NK-92 treated with Interleukin-12 subunit alpha and Interleukin-12 subunit beta, amount 100 ng/mL, for 24 hours (cell line): Measurements from ENCODE around the gene PWP2.
"Not testable (repeated sequence)": the region's sequence is repeated elsewhere in the genome, so short reads cannot be mapped to it uniquely, and the experiment has no call there.

ENCODE experiments used
- DNase-seq: peaks from one replicate; lab custom pipeline; 2025; lab: John Stamatoyannopoulos, UW

Gene PWP2

DNA sequence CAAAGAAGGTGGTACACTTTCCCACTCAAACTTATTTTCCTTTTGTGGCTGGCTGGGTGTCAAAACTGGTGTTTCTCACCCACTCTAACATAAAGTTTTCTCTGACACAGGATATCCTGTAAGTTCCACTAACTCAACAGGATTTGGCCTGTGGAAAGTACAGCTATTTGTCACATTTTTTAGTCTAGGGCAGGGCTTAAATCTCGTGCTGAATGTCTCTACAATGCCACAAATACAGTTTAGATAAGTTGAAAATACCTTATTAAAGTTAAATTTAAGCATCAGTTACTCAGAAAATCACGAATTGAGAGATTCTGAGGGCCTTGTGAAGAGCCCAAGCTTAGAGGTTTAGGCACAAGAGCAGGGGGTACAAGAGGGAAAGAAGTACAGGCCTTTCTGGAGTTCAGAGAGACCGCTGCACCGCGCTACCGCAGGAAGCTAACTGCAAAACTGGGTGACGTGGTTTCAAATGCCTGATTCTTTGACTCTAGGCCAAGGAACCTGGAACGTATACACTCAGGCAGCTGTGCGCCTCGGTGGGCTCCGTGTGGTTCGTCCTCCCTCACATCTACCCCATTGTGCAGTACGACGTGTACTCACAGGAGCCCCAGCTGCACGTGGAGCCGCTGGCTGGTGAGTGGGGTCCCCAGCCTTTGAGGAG is 23.4 kb upstream of the PWP2 start:
- DNase-seq, result no peak

GRCh38 chr21:44084496-44085241 is 22.5 kb upstream of the PWP2 start:
- no peak for DNase-seq

DNA sequence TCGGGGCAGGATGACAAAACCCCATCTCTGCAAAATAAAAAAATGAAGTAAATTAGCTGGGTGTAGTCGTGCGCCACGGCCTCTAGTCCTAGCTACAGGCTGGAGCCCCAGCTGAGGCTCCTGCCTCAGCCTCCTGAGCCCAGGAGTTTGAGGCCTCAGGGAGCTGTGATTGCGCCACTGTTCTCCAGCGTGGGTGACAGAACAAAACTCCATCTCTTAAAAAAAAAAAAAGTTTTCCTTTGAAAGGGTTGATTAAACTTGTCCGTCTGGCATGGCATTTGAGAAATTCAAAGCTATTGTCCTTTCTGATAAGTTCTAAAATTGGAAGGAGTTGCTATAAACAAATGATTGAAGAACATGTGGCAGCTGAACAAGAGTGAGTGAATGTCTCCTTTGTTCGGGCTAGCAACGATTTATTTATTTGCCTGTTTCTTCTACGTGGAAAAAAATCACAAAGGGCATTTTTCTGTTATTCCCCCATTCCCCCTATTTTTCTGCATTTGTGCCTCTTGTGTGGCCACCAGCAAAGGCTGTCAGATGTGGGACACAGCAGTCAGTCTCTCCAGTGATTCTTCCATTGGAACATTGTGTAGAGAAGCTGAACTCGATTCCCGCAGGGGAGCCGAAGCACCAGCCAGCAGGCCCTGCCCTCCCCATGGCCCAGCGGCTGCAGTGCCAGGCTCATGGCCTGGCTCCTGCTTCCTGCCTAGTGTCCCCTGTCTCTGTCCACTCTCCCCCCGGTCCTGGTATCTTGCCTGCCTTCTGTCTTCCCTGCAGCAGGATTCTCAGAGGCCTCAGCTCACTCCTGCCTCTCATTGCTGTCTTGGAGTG is 21.5 kb upstream of the PWP2 start:
- no peak for DNase-seq

- DNase-seq, result no peak
Measured at GRCh38 chr21:44086636-44087425, 20.4 kb upstream of the PWP2 start.

DNA sequence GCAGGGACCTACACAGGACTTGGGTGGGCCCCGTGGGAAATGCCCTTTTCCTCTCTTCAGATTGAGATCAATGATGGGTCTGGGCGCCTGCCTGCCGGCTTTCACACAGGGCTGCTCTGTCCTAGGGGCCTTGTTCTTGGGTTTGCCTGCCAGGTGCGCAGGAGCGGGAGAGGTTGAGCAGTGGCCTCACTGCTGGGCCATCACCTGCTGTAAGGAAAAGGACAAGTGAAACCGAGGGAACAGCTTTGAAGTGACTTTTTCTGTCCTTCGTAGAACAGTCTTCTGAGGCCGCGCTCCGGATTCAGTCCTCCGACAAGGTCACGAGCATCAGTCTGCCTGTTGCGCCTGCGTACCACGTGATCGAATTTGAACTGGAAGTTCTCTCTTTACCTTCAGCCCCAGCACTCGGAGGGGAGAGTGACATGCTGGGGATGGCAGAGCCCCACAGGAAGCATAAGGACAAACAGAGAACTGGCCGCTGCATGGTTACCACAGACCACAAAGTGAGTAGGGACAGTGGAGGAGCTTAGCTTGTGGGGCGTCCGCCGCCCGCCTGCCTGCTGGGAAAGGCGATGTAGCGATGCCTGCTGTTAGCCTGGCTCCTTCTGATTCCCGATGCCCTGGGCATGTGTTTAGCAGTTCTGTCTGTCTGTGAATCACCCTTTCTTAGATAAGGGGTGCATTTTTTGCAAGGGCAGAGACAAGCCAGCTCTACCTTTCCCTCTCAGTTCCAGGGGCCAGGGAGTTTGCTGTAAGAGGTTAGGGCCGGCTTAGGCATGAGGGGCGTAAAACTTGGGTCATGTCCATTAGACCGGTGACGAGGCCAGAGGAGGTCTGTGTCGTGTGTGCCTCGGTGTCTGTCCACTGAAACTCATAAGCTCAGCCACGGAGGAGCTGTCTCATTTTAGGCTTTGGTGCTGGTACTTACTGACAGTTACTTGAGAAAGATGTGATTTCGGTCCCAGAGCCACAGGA is 19.5 kb upstream of the PWP2 start:
- no peak for DNase-seq

DNA sequence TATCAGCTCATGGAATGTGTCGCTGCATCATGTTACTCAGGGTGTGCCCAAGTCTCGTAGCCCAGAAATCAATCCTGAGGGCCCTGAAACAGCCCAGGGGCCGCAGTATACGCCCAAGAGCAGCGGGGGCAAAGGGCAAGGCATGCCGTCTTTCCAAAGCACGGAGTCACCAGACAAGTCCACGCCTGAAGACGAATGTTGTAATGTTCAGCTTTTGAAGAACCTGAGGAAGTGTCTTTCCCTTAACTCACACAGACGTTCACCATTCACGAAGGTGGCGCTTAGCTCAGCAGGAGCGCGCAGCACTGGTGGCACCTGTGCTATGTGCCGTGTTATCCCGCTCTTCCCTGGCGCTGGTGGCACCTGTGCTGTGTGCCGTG is 18.8 kb upstream of the PWP2 start:
- no peak for DNase-seq

DNA sequence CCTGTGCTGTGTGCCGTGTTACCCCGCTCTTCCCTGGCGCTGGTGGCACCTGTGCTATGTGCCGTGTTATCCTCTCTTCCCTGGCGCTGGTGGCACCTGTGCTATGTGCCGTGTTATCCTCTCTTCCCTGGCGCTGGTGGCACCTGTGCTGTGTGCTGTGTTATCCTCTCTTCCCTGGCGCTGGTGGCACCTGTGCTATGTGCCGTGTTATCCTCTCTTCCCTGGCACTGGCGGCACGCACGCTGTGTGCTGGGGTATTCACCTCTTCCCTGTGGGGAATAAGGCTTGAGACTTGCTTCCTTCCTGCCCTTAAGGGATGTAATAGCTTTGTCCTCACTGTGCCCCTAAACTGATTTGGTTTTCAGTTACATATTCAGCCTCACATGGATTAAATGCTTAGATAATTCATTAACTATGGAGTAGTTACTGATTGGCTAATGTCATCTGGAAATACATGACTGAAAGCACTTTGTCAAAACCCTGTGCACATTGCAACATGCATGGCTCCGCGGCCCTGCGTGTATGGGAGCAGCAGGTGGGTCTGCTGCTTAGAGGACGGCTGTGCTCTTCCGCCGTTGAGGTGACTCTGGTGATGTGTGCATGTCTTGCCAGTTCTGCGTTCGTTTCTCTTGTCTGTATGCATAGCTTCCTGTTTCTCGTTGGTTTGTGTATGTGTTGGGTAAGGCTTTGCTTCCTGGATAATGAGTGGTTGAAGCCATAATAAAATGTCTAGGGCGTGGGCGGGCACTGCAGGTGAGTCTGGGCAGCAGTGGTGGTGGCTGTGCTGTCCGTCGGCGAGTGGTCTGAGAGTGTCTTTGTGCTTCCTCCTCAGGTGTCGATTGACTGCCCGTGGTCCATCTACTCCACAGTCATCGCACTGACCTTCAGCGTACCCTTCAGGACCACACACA is 17.9 kb upstream of the PWP2 start:
- no peak for DNase-seq

DNA sequence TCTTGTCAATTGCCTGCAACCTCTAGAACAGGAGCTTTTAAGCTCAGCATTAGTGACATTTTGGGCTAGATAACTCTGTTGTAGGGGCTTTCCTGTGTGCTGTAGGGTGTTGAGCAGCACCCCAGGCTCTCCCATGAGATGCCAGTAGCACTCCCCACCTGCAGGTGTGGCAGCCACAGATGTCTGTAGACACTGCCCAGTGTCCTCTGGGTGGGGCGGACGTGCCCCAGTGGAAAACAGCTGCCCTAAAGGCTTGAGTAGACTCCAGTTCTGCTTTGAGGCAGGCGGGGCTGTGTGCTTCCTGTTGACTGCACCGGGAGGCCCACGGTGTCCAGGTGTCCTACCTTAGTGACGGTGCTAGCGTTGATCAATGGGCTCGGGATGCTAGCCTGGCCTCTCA is 16.9 kb upstream of the PWP2 start:
- DNase-seq, result no peak

DNA sequence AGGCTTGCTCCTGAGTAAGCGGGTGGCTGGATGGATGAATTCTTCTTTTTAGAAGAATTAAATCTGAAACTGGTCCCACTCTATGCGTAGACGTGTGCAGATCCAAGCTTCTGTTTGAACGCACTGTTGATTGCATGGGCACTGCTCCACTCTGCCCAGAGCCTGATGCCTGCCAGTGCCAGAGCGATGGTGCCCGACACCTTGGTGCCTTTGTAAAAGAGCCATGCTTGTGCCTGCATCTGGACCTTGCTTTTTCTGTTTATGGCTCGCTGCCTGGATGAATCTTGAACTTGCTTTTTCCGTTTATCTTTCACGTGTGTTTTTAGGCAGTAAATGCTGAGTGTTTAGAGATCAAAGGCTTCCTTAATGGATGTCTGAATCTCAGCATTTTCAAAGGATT is 15.0 kb upstream of the PWP2 start:
- DNase-seq, result no peak

- DNase-seq, result no peak
Measured at GRCh38 chr21:44093761-44094160, 13.4 kb upstream of the PWP2 start.

- no peak for DNase-seq
Measured at GRCh38 chr21:44094832-44095231, 12.4 kb upstream of the PWP2 start.

GRCh38 chr21:44098507-44098906 is 8.7 kb upstream of the PWP2 start:
- not testable (repeated sequence) for DNase-seq

- not testable (repeated sequence) for DNase-seq
Measured at GRCh38 chr21:44098964-44099363, 8.2 kb upstream of the PWP2 start.

- not testable (repeated sequence) for DNase-seq
Measured at GRCh38 chr21:44107589-44107988, 390 bp downstream of the PWP2 start.

- DNase-seq, result not testable (repeated sequence)
Measured at GRCh38 chr21:44113702-44114371, 6.6 kb downstream of the PWP2 start.

DNA sequence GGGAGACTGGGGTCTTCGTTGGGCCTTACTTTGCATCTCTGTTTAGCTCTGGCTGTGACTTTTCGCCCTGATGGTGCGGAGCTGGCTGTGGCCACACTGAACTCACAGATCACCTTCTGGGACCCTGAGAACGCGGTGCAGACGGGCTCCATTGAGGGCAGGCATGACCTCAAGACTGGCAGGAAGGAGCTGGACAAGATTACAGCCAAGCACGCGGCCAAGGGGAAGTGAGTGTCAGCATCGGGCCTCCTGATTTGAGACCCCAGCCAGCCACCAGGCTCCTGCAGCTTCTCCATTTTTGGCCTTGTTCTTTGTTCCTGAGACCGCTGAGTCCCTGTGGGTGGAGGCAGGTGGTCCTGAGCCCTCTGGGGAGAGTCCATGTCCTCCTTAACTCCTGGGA is 14.9 kb downstream of the PWP2 start:
- DNase-seq, result not testable (repeated sequence)

- not testable (repeated sequence) for DNase-seq
Measured at GRCh38 chr21:44127827-44128226, 20.6 kb downstream of the PWP2 start.

GRCh38 chr21:44133715-44134057 is 26.5 kb downstream of the PWP2 start:
- not testable (repeated sequence) for DNase-seq

DNA sequence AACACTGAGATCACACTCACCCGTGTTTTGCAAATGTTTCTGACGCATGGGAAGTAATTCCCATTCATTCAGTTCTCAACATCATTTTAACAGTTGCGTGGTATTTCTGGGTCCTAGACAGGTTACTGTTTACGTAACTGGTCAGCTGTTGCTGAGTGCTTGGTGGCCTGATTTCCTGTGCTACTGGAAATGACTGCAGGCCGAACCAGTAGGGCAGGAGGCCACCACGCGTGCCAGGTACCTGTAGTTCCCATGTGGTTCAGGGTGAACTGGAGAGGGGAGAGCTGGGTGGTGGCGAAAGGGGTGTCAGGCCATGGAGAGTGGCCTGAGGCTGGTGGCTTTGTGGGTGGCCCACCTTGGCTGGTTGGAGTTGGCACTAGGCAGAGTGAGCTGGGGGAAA is 27.5 kb downstream of the PWP2 start:
- not testable (repeated sequence) for DNase-seq
